ENCODE measurements around the gene NFATC1.

The NFATC1 gene

DNA sequence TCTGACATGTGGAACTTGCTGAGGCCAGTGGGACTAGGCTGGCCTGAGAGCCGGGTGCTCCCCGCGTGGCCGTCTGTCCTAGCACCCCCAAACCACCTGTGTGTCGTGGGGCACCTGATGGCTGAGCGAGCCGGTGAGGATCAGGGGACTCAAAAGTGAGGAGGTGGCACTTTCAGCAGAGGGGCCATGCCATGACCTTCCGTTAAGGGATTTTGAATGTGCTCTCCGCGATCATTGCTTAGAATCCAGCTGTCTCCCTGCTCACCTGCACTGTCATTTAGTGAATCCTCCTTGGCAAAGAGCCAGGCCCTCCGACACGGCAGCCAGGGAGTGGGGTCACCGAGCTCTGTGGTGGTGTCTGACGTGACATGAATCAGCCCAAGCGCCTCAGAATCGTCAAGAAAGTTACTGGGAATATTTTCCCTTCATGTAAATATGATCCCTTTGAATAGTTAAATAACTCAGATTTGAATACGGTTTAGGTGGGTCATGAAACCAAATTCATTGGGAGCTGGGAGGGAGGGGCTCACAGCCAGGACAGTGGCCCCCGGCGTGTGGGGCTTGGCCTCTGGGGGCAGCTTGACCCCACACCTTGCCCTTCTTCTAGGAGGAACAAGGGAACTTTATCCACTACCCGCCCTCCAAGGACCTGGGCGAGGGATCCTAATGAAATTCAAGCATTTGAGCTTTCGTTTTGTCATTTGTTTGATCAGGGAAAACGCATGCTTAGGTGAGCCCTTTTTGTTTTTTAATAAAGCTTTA is 9.5 kb downstream of the NFATC1 start:
- DNase-seq (ENCODE audit: low read depth): no peak

DNA sequence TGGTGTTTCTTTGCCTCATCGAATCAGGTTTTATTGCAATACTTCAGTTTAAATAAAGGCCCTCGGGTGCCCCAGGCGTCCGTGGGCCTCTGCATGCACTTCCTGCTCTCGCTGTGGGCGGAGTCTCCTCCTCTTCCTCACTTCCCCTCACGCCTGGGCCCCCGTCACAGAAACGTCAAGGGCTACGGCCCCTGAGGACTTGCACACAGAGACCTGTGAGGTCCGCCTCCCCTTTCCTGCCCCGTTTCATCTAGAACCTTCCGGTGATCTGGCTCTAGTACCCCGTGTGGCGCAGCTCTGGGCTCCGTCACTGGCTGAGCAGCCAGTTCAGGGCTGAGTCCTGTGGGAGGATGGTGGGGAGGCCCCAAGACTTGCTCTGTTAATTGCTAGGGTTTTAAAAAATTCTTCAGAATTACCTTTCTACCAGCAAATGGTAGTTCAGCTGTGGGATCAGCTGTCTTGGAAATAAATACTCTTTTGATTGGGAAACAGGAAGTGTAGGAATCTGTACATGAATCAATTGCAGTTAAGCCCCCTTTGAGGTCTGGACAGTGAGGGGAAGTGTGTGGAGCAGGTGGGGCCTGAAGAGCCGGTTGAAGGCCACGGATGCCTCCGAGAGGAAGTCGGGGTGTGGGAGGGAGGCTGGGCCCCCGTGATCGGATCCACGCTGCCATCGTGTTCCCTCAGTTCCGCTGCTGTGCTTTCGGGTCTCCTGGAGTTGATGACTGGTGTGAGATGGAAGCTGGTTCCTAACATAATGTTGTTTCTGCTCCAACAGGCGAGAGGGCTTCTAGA is 10.2 kb downstream of the NFATC1 start:
- DNase-seq (ENCODE audit: low read depth): peak; percentile 71

DNA sequence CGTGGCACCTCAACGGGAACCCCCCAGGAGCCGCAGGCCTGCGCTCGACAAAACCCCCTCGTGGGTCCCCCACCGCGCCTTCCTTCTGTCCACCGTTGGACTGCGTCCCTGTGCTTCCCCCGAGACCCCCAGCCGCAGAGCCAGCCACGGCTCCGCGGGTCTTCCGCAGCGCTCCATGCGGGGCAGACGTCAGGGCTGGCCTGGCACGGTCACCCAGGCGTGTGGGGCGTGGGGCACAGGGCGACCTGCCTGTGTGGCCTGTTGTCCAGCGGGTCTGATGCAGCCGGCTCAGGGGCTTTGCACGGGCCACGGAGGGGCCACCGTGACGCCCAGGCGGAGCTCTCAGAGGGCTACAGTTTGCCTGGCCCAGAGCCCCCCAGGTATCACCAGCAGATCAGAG is 11.0 kb downstream of the NFATC1 start:
- no peak for DNase-seq (ENCODE audit: low read depth)

DNA sequence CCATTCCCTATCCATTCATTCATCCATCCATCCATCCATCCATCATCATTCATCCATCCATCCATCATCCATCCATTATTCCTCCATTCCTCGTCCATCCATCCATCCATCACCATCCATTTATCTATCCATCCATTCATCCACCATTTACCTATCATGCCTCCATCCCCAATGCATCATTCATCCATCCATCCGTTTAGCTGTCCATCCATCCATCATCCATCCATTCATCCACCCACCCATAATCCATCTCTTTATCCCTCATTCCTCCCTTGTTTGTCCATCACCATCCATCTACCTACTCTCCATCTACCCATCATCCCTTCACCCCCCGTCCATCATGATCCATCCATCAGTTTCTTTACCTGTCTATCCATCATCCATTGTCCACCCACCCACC is 13.6 kb downstream of the NFATC1 start:
- DNase-seq (ENCODE audit: low read depth): no peak

DNA sequence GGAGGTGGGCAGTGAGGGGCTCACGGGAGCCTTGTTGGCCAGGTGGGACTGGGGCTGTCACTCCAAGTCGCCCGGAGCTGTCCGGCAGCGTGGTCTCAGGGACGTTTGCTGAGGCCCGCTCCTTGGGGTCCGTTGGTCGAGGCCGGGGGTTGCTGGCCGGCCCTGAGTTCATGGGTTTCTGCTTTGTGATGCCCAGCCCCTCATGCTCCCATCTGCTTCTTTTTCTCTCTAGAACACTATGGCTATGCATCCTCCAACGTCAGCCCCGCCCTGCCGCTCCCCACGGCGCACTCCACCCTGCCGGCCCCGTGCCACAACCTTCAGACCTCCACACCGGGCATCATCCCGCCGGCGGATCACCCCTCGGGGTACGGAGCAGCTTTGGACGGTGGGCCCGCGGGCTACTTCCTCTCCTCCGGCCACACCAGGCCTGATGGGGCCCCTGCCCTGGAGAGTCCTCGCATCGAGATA is 14.5 kb downstream of the NFATC1 start:
- DNase-seq (ENCODE audit: low read depth): no peak

DNA sequence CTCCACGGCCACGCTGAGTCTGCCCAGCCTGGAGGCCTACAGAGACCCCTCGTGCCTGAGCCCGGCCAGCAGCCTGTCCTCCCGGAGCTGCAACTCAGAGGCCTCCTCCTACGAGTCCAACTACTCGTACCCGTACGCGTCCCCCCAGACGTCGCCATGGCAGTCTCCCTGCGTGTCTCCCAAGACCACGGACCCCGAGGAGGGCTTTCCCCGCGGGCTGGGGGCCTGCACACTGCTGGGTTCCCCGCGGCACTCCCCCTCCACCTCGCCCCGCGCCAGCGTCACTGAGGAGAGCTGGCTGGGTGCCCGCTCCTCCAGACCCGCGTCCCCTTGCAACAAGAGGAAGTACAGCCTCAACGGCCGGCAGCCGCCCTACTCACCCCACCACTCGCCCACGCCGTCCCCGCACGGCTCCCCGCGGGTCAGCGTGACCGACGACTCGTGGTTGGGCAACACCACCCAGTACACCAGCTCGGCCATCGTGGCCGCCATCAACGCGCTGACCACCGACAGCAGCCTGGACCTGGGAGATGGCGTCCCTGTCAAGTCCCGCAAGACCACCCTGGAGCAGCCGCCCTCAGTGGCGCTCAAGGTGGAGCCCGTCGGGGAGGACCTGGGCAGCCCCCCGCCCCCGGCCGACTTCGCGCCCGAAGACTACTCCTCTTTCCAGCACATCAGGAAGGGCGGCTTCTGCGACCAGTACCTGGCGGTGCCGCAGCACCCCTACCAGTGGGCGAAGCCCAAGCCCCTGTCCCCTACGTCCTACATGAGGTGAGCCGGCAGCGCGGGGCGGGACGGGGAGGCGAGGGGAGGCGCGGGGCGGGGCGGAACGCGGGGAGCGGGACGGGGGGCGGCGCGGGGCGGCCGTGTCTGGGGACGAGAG is 15.2 kb downstream of the NFATC1 start:
- no peak for DNase-seq (ENCODE audit: low read depth)

DNA sequence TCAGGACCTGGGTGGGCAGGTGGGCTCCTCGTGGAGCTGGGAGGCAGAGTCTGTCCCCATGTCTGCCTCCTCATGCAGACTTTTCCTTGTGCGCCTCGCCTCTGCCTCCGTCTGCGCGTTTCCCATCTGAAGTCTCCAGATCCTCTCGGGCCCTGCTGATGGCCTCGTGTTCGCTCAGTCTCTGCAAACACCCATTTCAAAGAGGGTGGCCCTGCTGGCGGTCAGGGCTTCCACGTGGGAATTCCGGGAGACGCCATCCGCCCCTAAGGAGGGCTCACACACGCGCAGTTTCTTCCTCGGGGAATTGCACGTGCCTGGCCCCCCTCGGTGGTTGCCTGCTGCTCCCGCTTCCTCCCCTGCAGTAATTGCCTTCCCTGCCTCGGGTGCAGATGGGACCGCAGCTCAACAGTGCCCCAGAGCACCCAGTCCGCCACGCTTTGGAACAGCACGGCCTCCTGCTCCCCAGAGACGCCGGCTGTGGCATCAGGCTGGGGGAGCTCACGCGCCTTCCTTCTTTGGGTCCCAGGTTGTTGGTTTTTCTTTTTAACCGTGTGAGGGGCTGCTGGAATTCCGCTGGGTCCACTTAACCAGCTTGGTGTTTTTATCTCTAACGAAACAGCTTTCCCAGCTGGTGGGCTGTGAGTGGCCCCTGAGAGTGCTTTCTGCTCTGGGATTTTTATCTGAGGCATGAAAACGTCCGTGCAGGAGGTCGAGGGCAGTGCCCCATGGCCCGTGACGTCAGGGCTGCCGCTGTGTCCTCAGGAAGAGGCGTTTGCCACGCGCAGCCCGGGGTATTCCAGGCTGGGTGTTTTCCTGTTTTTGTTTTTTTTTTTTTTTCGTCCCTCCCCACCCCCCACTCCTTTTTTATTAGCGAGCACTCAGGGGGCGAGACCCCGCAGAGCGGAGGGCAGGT is 16.1 kb downstream of the NFATC1 start:
- no peak for DNase-seq (ENCODE audit: low read depth)

DNA sequence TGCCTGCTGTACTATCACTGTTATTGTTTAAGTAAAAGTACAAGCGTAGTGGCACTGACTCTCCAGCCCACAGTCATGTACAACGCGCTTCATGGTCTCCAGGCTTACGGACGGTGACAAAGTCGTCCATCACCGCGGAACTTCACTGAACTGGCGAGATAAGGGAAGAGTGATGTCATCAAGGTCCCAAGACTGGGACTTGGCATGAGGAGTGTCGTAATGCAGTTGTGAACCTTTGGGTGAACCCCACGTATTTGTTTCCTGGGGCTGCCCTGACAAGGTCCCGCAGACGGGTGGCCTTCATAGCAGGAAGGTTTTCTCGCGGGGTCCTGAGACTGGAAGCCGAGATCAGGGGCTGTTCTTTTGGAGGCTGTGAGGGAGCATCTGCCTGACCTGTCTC is 17.3 kb downstream of the NFATC1 start:
- no peak for DNase-seq (ENCODE audit: low read depth)

DNA sequence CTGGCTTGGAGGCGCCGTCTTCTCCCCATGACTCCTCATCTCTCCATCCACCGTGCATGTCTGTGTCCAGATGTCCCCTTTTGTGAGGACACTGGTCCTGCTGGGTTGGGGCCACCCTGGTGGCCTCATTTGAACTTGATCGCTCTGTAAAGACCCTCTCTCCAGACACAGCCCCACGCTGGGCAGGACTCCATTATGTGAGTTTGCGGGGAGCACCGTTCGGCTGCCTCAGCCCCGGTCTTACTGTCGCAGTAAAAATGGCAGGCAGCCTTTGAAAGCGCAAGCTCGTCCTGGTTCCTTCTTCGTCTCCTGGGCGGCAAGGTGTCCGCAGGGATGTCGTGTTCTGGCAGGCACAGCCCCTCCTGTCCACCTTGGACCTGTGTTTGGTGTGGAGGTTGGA is 17.7 kb downstream of the NFATC1 start:
- no peak for DNase-seq (ENCODE audit: low read depth)

DNA sequence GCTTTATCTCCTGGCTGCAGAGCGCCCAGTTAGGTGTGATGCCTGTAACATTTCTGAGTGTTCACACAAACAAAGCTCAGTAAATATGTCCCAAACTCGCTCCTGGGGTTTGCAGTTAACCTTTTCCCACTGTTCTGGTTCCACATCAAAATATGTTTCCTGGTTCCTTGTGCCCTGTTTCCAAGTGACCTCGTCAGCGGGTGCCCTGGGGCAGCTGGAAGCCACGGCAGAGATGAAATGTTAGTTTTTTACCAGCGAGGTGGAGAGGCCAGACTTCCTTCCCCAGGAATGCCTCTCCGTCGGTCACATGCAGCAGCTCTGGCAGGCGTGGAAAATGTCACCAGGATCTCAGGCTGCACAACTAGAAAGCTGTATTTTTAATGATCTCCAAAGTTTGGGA is 18.2 kb downstream of the NFATC1 start:
- DNase-seq (ENCODE audit: low read depth): no peak

DNA sequence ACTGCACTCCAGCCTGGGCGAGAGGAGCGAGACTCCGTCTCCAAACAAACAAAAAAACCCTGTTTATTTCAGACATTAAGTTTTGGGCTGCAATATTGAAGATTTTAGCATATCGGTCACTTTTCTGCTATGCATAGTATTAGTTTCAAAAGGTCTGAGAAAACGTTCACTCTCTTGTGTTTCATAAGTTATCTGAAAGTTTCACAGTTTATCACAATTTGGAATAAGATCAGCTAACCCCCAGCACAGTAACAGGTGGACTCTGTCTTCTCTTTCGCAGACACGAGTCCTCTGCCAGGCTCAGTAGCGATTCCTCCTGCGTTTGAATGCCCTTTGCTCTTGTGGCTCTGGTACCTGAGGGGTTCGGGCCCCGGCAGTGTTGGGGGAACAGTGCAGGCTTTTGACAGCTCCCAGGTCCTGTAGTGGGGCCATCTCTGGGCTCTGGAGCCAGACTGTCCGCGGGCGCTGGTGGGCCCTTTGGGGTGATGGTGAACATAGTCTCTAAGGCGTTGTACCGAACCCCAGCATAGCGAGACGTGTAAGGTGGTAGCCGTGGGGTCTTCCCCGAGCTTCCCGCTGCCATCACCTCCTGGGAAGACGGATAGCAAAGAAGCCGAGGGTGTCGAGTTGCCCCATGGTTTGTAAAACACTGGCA is 20.4 kb downstream of the NFATC1 start:
- DNase-seq (ENCODE audit: low read depth): no peak

DNA sequence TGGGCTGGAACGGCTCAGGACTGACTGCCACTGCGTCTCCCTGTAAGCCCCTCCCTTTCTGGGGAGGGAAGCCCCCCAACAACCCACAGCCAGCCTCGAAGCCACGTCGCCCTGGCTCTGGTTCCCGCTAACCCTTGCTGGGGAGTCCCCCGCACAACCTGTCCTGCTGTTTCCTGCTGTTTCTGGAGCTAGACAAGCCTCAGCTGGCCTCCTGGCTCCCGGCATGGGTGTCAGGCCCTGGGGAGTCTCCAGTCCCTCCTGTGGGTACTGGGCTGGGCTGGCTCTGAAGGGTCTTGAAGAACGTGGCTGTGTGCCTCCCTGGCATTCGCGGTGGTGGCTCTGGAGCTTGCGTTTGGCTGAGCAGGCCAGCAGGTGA is 20.9 kb downstream of the NFATC1 start:
- no peak for DNase-seq (ENCODE audit: low read depth)

DNA sequence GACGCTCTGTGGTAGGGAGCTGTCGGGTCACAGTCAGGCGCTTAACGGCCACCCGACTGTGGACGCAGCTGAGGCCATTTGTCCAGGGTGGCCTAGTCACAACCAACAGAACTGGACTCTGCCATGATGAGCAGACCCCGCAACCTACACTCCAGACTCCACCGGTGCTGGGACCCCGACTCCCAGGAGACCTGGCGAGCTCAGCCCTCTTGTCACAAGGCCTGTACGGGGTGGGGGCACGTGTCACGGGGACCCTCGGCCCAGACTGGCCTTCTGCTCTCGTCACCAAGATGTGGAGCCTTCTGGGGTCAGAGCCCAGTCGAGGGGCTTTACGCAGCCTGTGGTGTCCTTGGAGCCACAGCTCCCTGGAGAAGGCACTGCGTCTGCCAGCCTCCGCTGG is 22.5 kb downstream of the NFATC1 start:
- no peak for DNase-seq (ENCODE audit: low read depth)

DNA sequence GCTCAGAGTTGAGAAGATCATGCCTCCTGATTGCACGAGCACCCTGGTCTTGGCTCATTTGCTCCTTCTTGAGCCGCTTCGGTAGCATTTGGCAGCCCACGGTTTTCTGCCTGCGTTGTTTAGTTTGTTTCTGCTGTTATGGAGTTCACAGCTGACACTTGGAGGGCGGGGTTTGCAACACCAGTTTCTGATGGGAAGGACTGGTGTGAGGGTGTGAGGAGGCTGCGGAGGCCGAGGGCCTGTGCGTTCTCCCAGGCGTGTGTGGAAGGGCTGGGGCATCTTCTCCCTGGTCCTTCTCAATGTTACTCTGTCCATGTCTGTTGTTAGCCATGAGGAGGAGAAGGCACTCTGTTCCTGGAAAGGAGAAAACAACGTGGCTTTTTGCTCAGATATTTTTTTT is 22.9 kb downstream of the NFATC1 start:
- no peak for DNase-seq (ENCODE audit: low read depth)

DNA sequence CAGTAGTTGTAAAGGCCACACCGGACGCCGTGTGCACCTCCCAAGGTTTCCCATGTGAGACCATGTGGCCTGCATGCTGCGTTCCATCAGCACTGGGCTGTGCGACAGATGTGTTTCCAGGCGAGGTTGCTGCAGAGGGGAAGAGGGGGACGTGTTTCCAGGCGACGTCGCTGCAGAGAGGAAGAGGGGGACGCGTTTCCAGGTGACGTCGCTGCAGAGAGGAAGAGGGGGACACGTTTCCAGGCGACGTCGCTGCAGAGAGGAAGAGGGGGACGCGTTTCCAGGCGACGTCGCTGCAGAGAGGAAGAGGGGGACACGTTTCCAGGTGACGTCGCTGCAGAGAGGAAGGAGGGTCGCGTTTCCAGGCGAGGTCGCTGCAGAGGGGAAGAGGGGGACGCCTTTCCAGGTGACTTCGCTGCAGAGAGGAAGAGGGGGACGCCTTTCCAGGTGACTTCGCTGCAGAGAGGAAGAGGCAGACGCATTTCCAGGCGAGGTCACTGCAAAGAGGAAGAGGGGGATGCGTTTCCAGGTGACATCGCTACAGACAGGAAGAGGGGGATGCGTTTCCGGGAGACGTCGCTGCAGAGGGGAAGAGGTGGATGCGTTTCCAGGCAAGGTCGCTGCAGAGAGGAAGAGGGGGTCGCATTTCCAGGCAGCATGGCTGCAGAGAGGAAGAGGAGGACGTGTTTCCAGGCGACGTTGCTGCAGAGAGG is 24.5 kb downstream of the NFATC1 start:
- DNase-seq (ENCODE audit: low read depth): no peak

DNA sequence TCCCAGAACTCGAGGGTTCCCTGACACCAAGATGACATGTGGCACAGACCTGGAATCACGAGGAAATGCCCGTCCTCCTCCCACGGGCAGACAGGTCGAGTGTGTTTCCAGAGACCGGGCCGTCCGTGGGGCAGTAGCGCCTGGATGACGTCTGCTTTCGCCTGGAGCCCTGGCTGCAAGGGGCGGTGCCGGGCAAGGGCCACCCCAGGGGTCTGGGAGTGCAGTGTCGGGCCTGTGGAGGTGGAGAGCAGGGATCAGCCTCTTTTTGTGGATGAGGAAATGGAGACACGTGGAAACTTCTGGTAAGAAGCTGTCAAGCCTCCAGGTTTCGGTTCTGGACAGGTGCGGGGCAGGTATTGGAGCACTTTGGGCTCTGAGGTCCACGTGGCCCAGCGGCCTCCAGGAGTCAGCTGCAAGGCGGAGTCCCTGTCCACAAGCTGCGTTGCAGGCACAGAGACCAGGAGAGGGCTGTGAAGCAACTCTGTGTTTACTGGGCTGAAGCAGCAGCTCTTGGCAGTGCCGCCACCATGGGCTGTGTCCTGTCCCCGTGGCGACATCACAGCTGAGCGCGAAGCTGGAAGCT is 25.6 kb downstream of the NFATC1 start:
- DNase-seq (ENCODE audit: low read depth): no peak

DNA sequence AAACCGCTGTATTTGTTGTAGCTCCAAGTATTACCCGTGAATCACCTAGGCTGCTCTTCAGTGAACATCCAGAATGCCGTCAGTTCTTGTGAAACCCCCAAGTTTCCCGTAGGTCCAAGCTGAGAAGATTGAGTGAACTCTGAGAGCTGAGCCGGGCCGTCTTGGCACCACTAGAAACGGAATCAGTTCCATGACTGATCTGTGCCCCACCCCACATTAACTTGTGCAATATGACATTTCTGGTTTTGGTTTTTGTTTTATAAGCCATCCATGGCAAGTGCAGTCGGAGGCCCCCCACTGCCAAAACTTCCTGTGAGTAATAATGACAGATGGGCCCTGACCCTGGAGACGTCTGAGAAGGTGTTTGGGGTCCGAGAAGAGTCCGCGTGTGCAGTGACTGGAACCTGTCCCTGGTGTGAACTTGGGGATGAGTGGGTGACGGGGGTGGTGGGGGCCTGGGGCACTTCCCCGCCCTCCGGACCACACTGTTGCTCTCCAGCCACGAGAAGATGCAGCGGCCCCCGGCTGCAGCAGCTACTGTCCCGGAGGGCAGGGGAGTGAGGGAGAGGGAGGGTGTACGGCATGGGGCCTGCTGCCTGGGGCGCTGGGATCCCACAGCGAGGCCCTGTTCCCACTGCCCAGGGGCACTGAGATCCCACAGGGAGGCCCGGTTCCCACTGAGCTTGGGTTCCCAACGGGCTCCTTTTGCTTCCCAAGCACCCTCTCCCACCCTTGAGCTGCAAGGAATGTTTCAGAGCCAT is 26.5 kb downstream of the NFATC1 start:
- DNase-seq (ENCODE audit: low read depth): no peak

DNA sequence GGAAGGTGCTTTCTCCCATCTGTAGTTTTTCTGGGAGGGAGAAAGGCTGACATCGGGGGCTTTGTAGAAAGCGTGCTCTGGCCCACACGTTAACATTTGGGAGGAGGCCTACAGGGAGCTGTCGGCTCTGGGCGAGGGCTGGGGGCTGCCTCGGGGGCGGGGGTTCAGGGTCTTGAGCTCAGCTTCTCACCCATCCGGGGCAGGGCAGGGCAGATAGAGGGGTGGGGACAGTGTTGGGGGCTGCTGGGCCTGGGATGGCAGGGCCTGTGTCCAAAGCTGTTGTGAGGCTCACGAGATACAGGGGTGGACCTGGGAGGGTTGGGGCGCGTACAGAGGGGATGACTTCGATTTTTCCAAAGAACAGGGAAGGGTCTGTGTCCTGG is 27.0 kb downstream of the NFATC1 start:
- no peak for DNase-seq (ENCODE audit: low read depth)

Data from stimulated activated CD8-positive, alpha-beta memory T cell treated with anti-CD3 and anti-CD28 coated beads, Interleukin-15, amount 100 ng/mL, for 1 hour (primary cell).